Transverse colon (tissue), 4 donors: Measurements from ENCODE around the gene DARS2. TPM values are rescaled to one million over a fixed set of nuclear protein-coding genes. Genes with fewer than 3 reads are reported as not detected.

Experiments
- DNase-seq: peaks from one replicate; pipeline ENCODE4 v3.0.0-alpha.2; 2019
- H3K27ac ChIP-seq, 4 donors: fragments of 200-600 bp; sonication (generic); 2 replicates each; pipeline ENCODE4 v1.5.1; 2016 to 2018; ENCODE audit warnings: inconsistent platforms in 4 of 4
- H3K27me3 ChIP-seq: fragments of 200-600 bp; sonication (generic); 2 replicates; pipeline ENCODE4 v1.5.1; 2017; ENCODE audit warnings: inconsistent platforms
- H3K36me3 ChIP-seq, 4 donors: fragments of 200-600 bp; sonication (generic); 2 replicates each; pipeline ENCODE4 v1.5.1; 2017 to 2019; ENCODE audit warnings: inconsistent platforms in 4 of 4
- H3K4me1 ChIP-seq, 4 donors: fragments of 200-600 bp; sonication (generic); 2 replicates each; pipeline ENCODE4 v1.5.1; 2017 to 2020; ENCODE audit warnings: inconsistent platforms in 4 of 4
- H3K4me3 ChIP-seq, 4 donors: fragments of 200-600 bp; sonication (generic); 1 replicate in 1 of 4; 2 replicates in 3 of 4; pipeline versions ENCODE4 v1.5.1 to v1.6.1; 2017 to 2019; ENCODE audit warnings: inconsistent platforms in 4 of 4
- H3K9me3 ChIP-seq, 2 donors: fragments of 200-600 bp; sonication (generic); 2 replicates each; pipeline ENCODE4 v1.5.1; 2017 to 2019; ENCODE audit warnings: inconsistent platforms in 2 of 2
- CTCF ChIP-seq, 5 experiments: fragments of 200-600 bp in 3 of 5; fragments of 450-650 bp in 2 of 5; sonication (generic) in 3 of 5; IDR thresholded peaks; 1 replicate in 2 of 5; 2 replicates in 3 of 5; pipeline ENCODE4 v1.5.1; 2016 to 2017; ENCODE audit warnings: antibody characterized with exemption in 5 of 5, inconsistent platforms in 3 of 5, mild to moderate bottlenecking in 2 of 5, moderate library complexity in 1 of 5
- EP300 ChIP-seq: sonication (generic); formaldehyde crosslinking; IDR thresholded peaks from one replicate; pipeline ENCODE4 v1.6.1; 2017; ENCODE audit warnings: antibody characterized with exemption, low read depth
- POLR2A ChIP-seq: fragments of 450-650 bp; IDR thresholded peaks from one replicate; pipeline ENCODE4 v1.6.1; 2016; ENCODE audit warnings: antibody characterized with exemption, mild to moderate bottlenecking, moderate library complexity
- POLR2AphosphoS5 ChIP-seq, 3 donors: sonication (generic); formaldehyde crosslinking; IDR thresholded peaks; one replicate each; pipeline ENCODE4 v1.6.1; 2016; ENCODE audit warnings: antibody characterized with exemption in 3 of 3
- WGBS, 2 donors: methylation state at CpG; one replicate each; pipeline ENCODE4 v1.1.5; 2018; ENCODE audit warnings: low coverage in 1 of 2; 5-methylcytosine and 5-hydroxymethylcytosine counted together
- in situ Hi-C, 4 donors: fragments of 200-750 bp; cut with MboI; loops; one replicate each; pipeline versions ENCODE4 v1.15.0 to v1.15.1; 2017; ENCODE audit warnings: low sequenced_read_pairs in 3 of 4, low pct_ligation_motif_present in 1 of 4, low pct_unique_long_range_greater_than_20kb in 1 of 4
- intact Hi-C: fragments of 100-400 bp; cut with DNase I; formaldehyde crosslinking; loops from one replicate; pipeline ENCODE4 v1.15.1; 2023; ENCODE audit warnings: low total_unique reads
- total RNA-seq, 4 donors: library from RNA; depleted of rRNA; stranded (reverse); fragments of >200 nt; gene quantifications; one replicate each; pipeline ENCODE4 v1.1.0, GENCODE V29; 2016

Gene DARS2
- total RNA-seq, 4 donors from 2014 or later, result 12.0 to 19.7 (median 16.6) TPM

- no peak overlapping the region for H3K4me3 ChIP-seq
- H3K27me3 ChIP-seq, result no peaks in the 10 kb centered on the region
- H3K27ac ChIP-seq, result no peak overlapping the region
- peaks cover 0 to 11% (median 5%) of the 10 kb centered on the region in 4 donors for H3K36me3 ChIP-seq
- in situ Hi-C loops, result no loop called here
- H3K4me1 ChIP-seq, result no peaks in the 10 kb centered on the region
- TF ChIP-seq POLR2A, result no peak
- no peak for TF ChIP-seq EP300
- no peak for TF ChIP-seq CTCF (IDR thresholded peaks at IDR 0.05)
- TF ChIP-seq POLR2AphosphoS5 (IDR thresholded peaks at IDR 0.05), result no peak
- no peaks in the 10 kb centered on the region for H3K9me3 ChIP-seq
- intact Hi-C loops, result no loop called here
- 84 to 93% methylated on average over 3 to 4 of the region's 4 CpGs for WGBS, 2 donors
- DNase-seq, result no peak
These were observed 62.5 kb downstream of the DARS2 start for GRCh38 chr1:173886746-173887611.

- in situ Hi-C loops, result no loop called here
- no peak for TF ChIP-seq POLR2AphosphoS5 (IDR thresholded peaks at IDR 0.05)
- no peak for TF ChIP-seq EP300
- no peak for TF ChIP-seq CTCF (IDR thresholded peaks at IDR 0.05)
- no peak for TF ChIP-seq POLR2A
- no peak for DNase-seq
- H3K9me3 ChIP-seq, result no peaks in the 10 kb centered on the region
- H3K4me1 ChIP-seq, result no peaks in the 10 kb centered on the region
- intact Hi-C loops, result no loop called here
- H3K4me3 ChIP-seq, result no peak overlapping the region
- H3K36me3 ChIP-seq, result peaks cover 0 to 11% (median 5%) of the 10 kb centered on the region in 4 donors
- WGBS, 2 donors, result 97 to 100% methylated on average over 2 of the region's 2 CpGs
- no peak overlapping the region for H3K27ac ChIP-seq
- H3K27me3 ChIP-seq, result no peaks in the 10 kb centered on the region
These were observed 63.2 kb downstream of the DARS2 start for GRCh38 chr1:173887627-173888026.

- H3K27me3 ChIP-seq, result no peaks in the 10 kb centered on the region
- DNase-seq, result no peak
- H3K27ac ChIP-seq, result no peak overlapping the region
- intact Hi-C loops (no loop called here), in situ Hi-C loops (no loop called here)
- H3K4me3 ChIP-seq, result no peak overlapping the region
- no peaks in the 10 kb centered on the region for H3K9me3 ChIP-seq
- no peaks in the 10 kb centered on the region for H3K4me1 ChIP-seq
- peaks cover 0 to 11% (median 5%) of the 10 kb centered on the region in 4 donors for H3K36me3 ChIP-seq
- TF ChIP-seq EP300 (no peak), POLR2A (no peak), POLR2AphosphoS5 (IDR thresholded peaks at IDR 0.05) (no peak), CTCF (IDR thresholded peaks at IDR 0.05) (no peak)
These were observed 64.3 kb downstream of the DARS2 start for GRCh38 chr1:173888749-173889148.

GRCh38 chr1:173889885-173890284 lies 65.4 kb downstream of the DARS2 start:
- 89 to 93% methylated on average over 1 to 2 of the region's 2 CpGs for WGBS, 2 donors
- intact Hi-C loops (no loop called here), in situ Hi-C loops (no loop called here)

More at GRCh38 chr1:173889885-173890284, 65.4 kb downstream of the DARS2 start:
- no peaks in the 10 kb centered on the region for H3K9me3 ChIP-seq
- no peaks in the 10 kb centered on the region for H3K4me1 ChIP-seq
- H3K36me3 ChIP-seq, result peaks cover 0 to 11% (median 5%) of the 10 kb centered on the region in 4 donors
- H3K27me3 ChIP-seq, result no peaks in the 10 kb centered on the region
- H3K4me3 ChIP-seq, result no peak overlapping the region
- no peak for DNase-seq
- H3K27ac ChIP-seq, result no peak overlapping the region
- TF ChIP-seq POLR2A, result no peak
- no peak for TF ChIP-seq CTCF (IDR thresholded peaks at IDR 0.05)
- no peak for TF ChIP-seq POLR2AphosphoS5 (IDR thresholded peaks at IDR 0.05)
- TF ChIP-seq EP300, result no peak
